GM12878 (cell line): ENCODE measurements around the gene CTIF.

Experiments
- CBX3 ChIP-seq: fragments of 200-600 bp; sonication (generic); IDR thresholded peaks from 2 replicates; pipeline ENCODE4 v1.6.1; 2016; ENCODE audit warnings: low read depth, borderline replicate concordance
- CEBPB ChIP-seq, 2 experiments: fragments of 150-350 bp in 1 of 2; IDR thresholded peaks; 2 replicates each; pipeline ENCODE4 v1.6.1; 2012 to 2014; ENCODE audit warnings: low read depth in 2 of 2, low read length in 2 of 2, borderline replicate concordance in 1 of 2, inconsistent platforms in 1 of 2
- CHD1 ChIP-seq: IDR thresholded peaks from 2 replicates; pipeline ENCODE4 v1.6.1; 2012; ENCODE audit warnings: low read depth, low read length, improper control_type of control experiment
- MXI1 ChIP-seq: fragments of 150-350 bp; IDR thresholded peaks from 2 replicates; pipeline ENCODE4 v1.6.1; 2011; ENCODE audit warnings: low read depth, mild to moderate bottlenecking, inconsistent platforms, low read length, improper control_type of control experiment
- SIX5 ChIP-seq: IDR thresholded peaks from 2 replicates; pipeline ENCODE4 v1.6.1; 2011; ENCODE audit warnings: mild to moderate bottlenecking, low read depth, low read length, moderate library complexity; ENCODE audit not compliant: severe bottlenecking
- SMAD1 ChIP-seq: fragments of 450-650 bp; IDR thresholded peaks from 2 replicates; pipeline ENCODE4 v1.6.1; 2018; ENCODE audit warnings: mild to moderate bottlenecking, low read depth; ENCODE audit not compliant: partially characterized antibody
- SREBF2 ChIP-seq: IDR thresholded peaks from 2 replicates; pipeline ENCODE4 v1.6.1; 2012; ENCODE audit warnings: mild to moderate bottlenecking, low read length
- TAF1 ChIP-seq: IDR thresholded peaks from 2 replicates; pipeline ENCODE4 v1.6.1; 2011; ENCODE audit warnings: mild to moderate bottlenecking, low read depth, low read length, borderline replicate concordance
- TF ChIP-seq, protein P1 (sequence below): IDR thresholded peaks from 2 replicates; pipeline ENCODE4 v1.6.1; 2012; ENCODE audit warnings: low read depth, low read length, improper control_type of control experiment
- TF ChIP-seq, protein P2 (sequence below), 3 experiments: IDR thresholded peaks in 2 of 3; conservative IDR thresholded peaks in 1 of 3; 2 replicates each; pipeline ENCODE4 v1.5.1; 2011; ENCODE audit warnings: low read depth in 3 of 3, low read length in 3 of 3, mild to moderate bottlenecking in 3 of 3, control low read depth in 2 of 3, moderate library complexity in 2 of 3, inconsistent platforms in 1 of 3, mixed read lengths in 1 of 3; ENCODE audit not compliant: control insufficient read depth in 2 of 3, insufficient read depth in 1 of 3; ENCODE audit errors: extremely low read depth in 1 of 3

DNA sequence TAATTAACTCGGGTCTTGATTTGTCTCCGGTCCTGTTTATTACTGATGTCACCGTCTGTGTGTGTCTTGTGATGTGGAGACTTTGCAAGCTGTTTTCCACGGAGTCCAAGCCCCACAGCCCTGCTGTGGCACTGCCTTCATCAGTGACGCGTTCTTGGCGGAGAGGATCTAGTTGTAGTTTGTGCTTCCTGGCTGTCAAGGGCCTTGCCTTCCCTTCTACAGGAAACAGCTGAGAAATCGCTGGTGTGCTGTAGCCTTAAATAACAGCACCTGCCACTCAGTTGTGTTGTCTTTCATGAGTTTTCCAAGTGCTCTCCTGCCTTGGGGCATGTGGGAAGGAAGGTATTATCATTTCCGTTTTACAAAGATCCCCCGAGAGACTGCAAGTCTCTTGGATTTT lies 26.3 kb downstream of the CTIF start:
- TF ChIP-seq MXI1, result no peak
- no peak for TF ChIP-seq CEBPB (IDR thresholded peaks at IDR 0.05; ENCODE audit: borderline replicate concordance in 1 of 2, low read depth in 2 of 2, low read length in 2 of 2)
- TF ChIP-seq SMAD1, result no peak
- TF ChIP-seq, protein P1, sequence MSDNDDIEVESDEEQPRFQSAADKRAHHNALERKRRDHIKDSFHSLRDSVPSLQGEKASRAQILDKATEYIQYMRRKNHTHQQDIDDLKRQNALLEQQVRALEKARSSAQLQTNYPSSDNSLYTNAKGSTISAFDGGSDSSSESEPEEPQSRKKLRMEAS, result no peak
- TF ChIP-seq, protein P2, sequence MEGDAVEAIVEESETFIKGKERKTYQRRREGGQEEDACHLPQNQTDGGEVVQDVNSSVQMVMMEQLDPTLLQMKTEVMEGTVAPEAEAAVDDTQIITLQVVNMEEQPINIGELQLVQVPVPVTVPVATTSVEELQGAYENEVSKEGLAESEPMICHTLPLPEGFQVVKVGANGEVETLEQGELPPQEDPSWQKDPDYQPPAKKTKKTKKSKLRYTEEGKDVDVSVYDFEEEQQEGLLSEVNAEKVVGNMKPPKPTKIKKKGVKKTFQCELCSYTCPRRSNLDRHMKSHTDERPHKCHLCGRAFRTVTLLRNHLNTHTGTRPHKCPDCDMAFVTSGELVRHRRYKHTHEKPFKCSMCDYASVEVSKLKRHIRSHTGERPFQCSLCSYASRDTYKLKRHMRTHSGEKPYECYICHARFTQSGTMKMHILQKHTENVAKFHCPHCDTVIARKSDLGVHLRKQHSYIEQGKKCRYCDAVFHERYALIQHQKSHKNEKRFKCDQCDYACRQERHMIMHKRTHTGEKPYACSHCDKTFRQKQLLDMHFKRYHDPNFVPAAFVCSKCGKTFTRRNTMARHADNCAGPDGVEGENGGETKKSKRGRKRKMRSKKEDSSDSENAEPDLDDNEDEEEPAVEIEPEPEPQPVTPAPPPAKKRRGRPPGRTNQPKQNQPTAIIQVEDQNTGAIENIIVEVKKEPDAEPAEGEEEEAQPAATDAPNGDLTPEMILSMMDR (IDR thresholded peaks at IDR 0.05 in 2 of 3, conservative IDR thresholded peaks at IDR 0.05 in 1 of 3; ENCODE audit: control insufficient read depth in 2 of 3, extremely low read depth in 1 of 3, insufficient read depth in 1 of 3, low read depth in 3 of 3, low read length in 3 of 3), result no peak
- TF ChIP-seq CBX3, result no peak
- no peak for TF ChIP-seq SIX5
- TF ChIP-seq CHD1, result no peak
- no peak for TF ChIP-seq SREBF2
- TF ChIP-seq TAF1, result no peak
